Endothelial cell of umbilical vein (primary cell): ENCODE measurements around the gene MTF1. TPM values are rescaled to one million over a fixed set of nuclear protein-coding genes. Genes with fewer than 3 reads are reported as not detected.

Source experiments
- BruUV-seq: library from RNA; stranded (reverse); fragments of 400-500 nt; replicated peaks from 2 replicates; lab custom pipeline; 2021; lab: Mats Ljungman, UMichigan
- CTCF ChIA-PET: fragments of 300-600, 350-600 bp; sonication (Branson Sonifier 250); formaldehyde crosslinking; loops from one replicate; lab custom pipeline; 2021; ENCODE audit warnings: antibody characterized with exemption, inconsistent platforms; lab: Charles Lee
- POLR2A ChIA-PET: fragments of 300-600, 350-600 bp; sonication (Branson Sonifier 250); formaldehyde crosslinking; loops from one replicate; lab custom pipeline; 2021; ENCODE audit warnings: antibody characterized with exemption, inconsistent platforms; lab: Charles Lee
- DNase-seq: peaks from one replicate; pipeline ENCODE4 v3.0.0-alpha.2; 2011; ENCODE audit warnings: low read depth, low spot score
- FAIRE-seq: peaks from 2 replicates; lab custom pipeline; 2011; peaks lifted over from hg19 to GRCh38; lab: Jason Lieb, UNC
- H2AFZ ChIP-seq: 2 replicates; pipeline ENCODE4 v1.6.0; 2012; ENCODE audit warnings: low read depth, low read length, control low read depth, inconsistent platforms
- H3K27ac ChIP-seq: 2 replicates; pipeline ENCODE4 v1.5.1; 2011; ENCODE audit warnings: low read depth, mild to moderate bottlenecking, control low read depth, low read length, moderate library complexity; ENCODE audit not compliant: insufficient read depth
- H3K27me3 ChIP-seq, 2 experiments: 2 replicates each; pipeline versions ENCODE4 v1.6.0 to v1.6.1; 2011; ENCODE audit warnings: low read length in 2 of 2, mixed read lengths in 1 of 2; ENCODE audit not compliant: control insufficient read depth in 2 of 2, insufficient read depth in 2 of 2
- H3K36me3 ChIP-seq, 2 experiments: 2 replicates in 1 of 2; 3 replicates in 1 of 2; pipeline ENCODE4 v1.5.1; 2011; ENCODE audit warnings: low read length in 2 of 2, mild to moderate bottlenecking in 1 of 2, moderate library complexity in 1 of 2; ENCODE audit not compliant: control insufficient read depth in 2 of 2, insufficient read depth in 2 of 2; ENCODE audit errors: extremely low read depth in 1 of 2
- H3K4me1 ChIP-seq: 3 replicates; pipeline ENCODE4 v1.5.1; 2011; ENCODE audit warnings: mild to moderate bottlenecking, low read length; ENCODE audit not compliant: control insufficient read depth, insufficient read depth; ENCODE audit errors: extremely low read depth
- H3K4me2 ChIP-seq: 2 replicates; pipeline ENCODE4 v1.6.1; 2011; ENCODE audit warnings: low read length, control low read depth, mixed read lengths; ENCODE audit not compliant: insufficient read depth
- H3K4me3 ChIP-seq, 3 experiments: fragments of 200-600 bp in 1 of 3; sonication (generic), shearing (Covaris generic) in 1 of 3; replicated peaks in 1 of 3; 2 replicates each; pipeline ENCODE4 v1.5.1; 2011 to 2016; ENCODE audit warnings: control low read depth in 3 of 3, low read length in 3 of 3, mild to moderate bottlenecking in 2 of 3, inconsistent platforms in 1 of 3, low read depth in 1 of 3, moderate library complexity in 1 of 3; ENCODE audit not compliant: insufficient read depth in 1 of 3
- H3K79me2 ChIP-seq: 2 replicates; pipeline ENCODE4 v1.6.0; 2012; ENCODE audit warnings: low read length, inconsistent platforms; ENCODE audit not compliant: control insufficient read depth, insufficient read depth
- H3K9ac ChIP-seq: replicated peaks from 2 replicates; pipeline ENCODE3; 2011; ENCODE audit warnings: low read length, control low read depth; ENCODE audit not compliant: insufficient read depth; ENCODE audit errors: extremely low read depth
- H3K9me1 ChIP-seq: replicated peaks from 3 replicates; pipeline ENCODE4 v1.6.0; 2011; ENCODE audit warnings: mild to moderate bottlenecking, low read length; ENCODE audit not compliant: control insufficient read depth, insufficient read depth; ENCODE audit errors: extremely low read depth
- H3K9me3 ChIP-seq: replicated peaks from 2 replicates; pipeline ENCODE4 v1.5.1; 2012; ENCODE audit warnings: low read length, inconsistent platforms; ENCODE audit not compliant: control insufficient read depth, insufficient read depth
- H4K20me1 ChIP-seq: replicated peaks from 2 replicates; pipeline ENCODE3; 2011; ENCODE audit warnings: mild to moderate bottlenecking, low read length; ENCODE audit not compliant: control insufficient read depth, insufficient read depth; ENCODE audit errors: extremely low read depth
- CTCF ChIP-seq, 2 donors: IDR thresholded peaks; 1 replicate in 1 of 2; 2 replicates in 1 of 2; pipeline ENCODE4 v1.5.1; 2011; ENCODE audit warnings: low read length in 2 of 2, mild to moderate bottlenecking in 2 of 2, moderate library complexity in 2 of 2, control low read depth in 1 of 2, inconsistent platforms in 1 of 2, low read depth in 1 of 2; ENCODE audit not compliant: insufficient read depth in 1 of 2; ENCODE audit errors: extremely low read depth in 1 of 2
- EZH2 ChIP-seq: IDR thresholded peaks from 2 replicates; pipeline ENCODE4 v1.6.1; 2012; ENCODE audit warnings: borderline replicate concordance, low read depth, mild to moderate bottlenecking, moderate library complexity, low read length, inconsistent platforms; ENCODE audit not compliant: severe bottlenecking
- FOS ChIP-seq: IDR thresholded peaks from 2 replicates; pipeline ENCODE4 v1.6.1; 2011; ENCODE audit warnings: mild to moderate bottlenecking, low read length, moderate library complexity, borderline replicate concordance; ENCODE audit not compliant: insufficient read depth
- GATA2 ChIP-seq: IDR thresholded peaks from 2 replicates; pipeline ENCODE4 v1.7.0; 2011; ENCODE audit warnings: low read depth, mild to moderate bottlenecking, moderate library complexity, mixed read lengths, low read length; ENCODE audit not compliant: insufficient read length, insufficient read depth
- JUN ChIP-seq: IDR thresholded peaks from 2 replicates; pipeline ENCODE4 v1.6.1; 2011; ENCODE audit warnings: borderline replicate concordance, low read depth; ENCODE audit not compliant: insufficient read length, insufficient read depth
- MYC ChIP-seq: IDR thresholded peaks from one replicate; pipeline ENCODE4 v1.6.1; 2011; ENCODE audit warnings: mild to moderate bottlenecking, low read depth, low read length
- POLR2A ChIP-seq: IDR thresholded peaks from 2 replicates; pipeline ENCODE4 v1.6.1; 2012; ENCODE audit warnings: low read depth, mild to moderate bottlenecking, control low read depth, low read length
- POLR2AphosphoS5 ChIP-seq: IDR thresholded peaks from 2 replicates; pipeline ENCODE4 v1.6.1; 2012; ENCODE audit warnings: low read depth, mild to moderate bottlenecking, control low read depth, low read length, moderate library complexity; ENCODE audit not compliant: insufficient read depth
- dilution Hi-C: fragments of 300-500 bp; cut with MboI; formaldehyde crosslinking; loops from one replicate; pipeline ENCODE4 v1.15.0; 2019; ENCODE audit warnings: low sequenced_read_pairs; ENCODE audit not compliant: extremely low pct_ligation_motif_present
- intact Hi-C: fragments of 100-400 bp; cut with micrococcal nuclease; formaldehyde crosslinking; loops from one replicate; pipeline ENCODE4 v1.10.0; 2022
- polyA plus RNA-seq, 4 experiments: library from polyadenylated mRNA; depleted of rRNA in 3 of 4; stranded (reverse) in 3 of 4; unstranded in 1 of 4; fragments of >200 nt; gene quantifications; 2 replicates each; pipeline versions ENCODE4 v1.2.1 to v1.2.3, GENCODE V29; 2011 to 2012; ENCODE audit warnings: missing spikeins in 1 of 4
- total RNA-seq: library from RNA; stranded (reverse); gene quantifications from 2 replicates; pipeline ENCODE4 v1.2.3, GENCODE V29; 2021
- TF ChIP-seq, protein P1 (sequence below): IDR thresholded peaks from 2 replicates; pipeline ENCODE4 v1.6.1; 2011; ENCODE audit not compliant: insufficient read depth, insufficient read length

The MTF1 gene
- total and polyA plus RNA-seq, 2 donors (not counting 3 experiments of a cell fraction or from before 2014, with no cell fraction given) = 4.9 to 18.5 TPM

DNA sequence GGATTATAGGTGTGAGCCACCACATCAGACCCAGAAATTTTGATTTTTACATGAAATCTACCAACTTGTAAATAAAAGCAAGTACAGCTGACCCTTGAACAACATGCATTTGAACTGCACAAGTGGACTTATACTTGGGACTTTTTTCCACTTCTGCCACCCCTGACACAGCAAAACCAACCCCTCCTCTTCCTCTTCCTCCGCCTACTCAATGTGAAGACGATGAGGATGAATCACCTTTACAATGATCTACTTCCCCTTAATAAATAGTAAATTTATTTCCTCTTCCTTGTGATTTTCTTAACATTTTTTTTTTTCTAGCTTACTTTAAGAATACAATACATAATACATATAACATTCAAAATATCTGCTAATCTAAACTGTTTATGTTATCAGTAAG, 33.9 kb downstream of the MTF1 start:
- H3K9me3 ChIP-seq = no peaks in the 10 kb centered on the region
- H3K36me3 ChIP-seq = peaks cover 7 to 16% of the 10 kb centered on the region in 2 experiments
- no peak overlapping the region for H3K4me3 ChIP-seq
- no peak for DNase-seq
- ChIA-PET CTCF (interaction anchor here (0.9 to 1.9 kb wide), 2 partner anchors 8 to 34 kb away, joined by 3 to 6 read pairs; partner anchors contain the start of gene MTF1), POLR2A (no interaction called here)
- H3K79me2 ChIP-seq = no peaks in the 10 kb centered on the region
- H3K27me3 ChIP-seq = no peaks in the 10 kb centered on the region
- no TSS peak for BruUV-seq
- no peaks in the 10 kb centered on the region for H4K20me1 ChIP-seq
- no peak overlapping the region for H3K9ac ChIP-seq
- no peak for TF ChIP-seq GATA2
- no peak for TF ChIP-seq MYC
- TF ChIP-seq EZH2 = no peak
- no peak for TF ChIP-seq FOS
- TF ChIP-seq POLR2A = no peak
- TF ChIP-seq, protein P1, sequence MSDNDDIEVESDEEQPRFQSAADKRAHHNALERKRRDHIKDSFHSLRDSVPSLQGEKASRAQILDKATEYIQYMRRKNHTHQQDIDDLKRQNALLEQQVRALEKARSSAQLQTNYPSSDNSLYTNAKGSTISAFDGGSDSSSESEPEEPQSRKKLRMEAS = no peak
- TF ChIP-seq CTCF (IDR thresholded peaks at IDR 0.05; ENCODE audit: extremely low read depth in 1 of 2, insufficient read depth in 1 of 2, low read depth in 1 of 2, low read length in 2 of 2) = no peak
- no peak for TF ChIP-seq JUN
- TF ChIP-seq POLR2AphosphoS5 = no peak
- no peaks in the 10 kb centered on the region for H3K9me1 ChIP-seq
- H2AFZ ChIP-seq = no peak overlapping the region
- H3K27ac ChIP-seq = no peak overlapping the region
- intact Hi-C loops (no loop called here), dilution Hi-C loops (no loop called here)
- no peaks in the 10 kb centered on the region for H3K4me1 ChIP-seq
- FAIRE-seq = no peak
- no peak overlapping the region for H3K4me2 ChIP-seq
